K562 (cell line): ENCODE measurements around the gene SEBOX. TPM values are rescaled to one million over a fixed set of nuclear protein-coding genes. Genes with fewer than 3 reads are reported as not detected.

Experiments
- ATAC-seq: fragments of 200-7000 bp; cut with Tn5 transposase; 3 replicates; pipeline ENCODE4 v1.9.1; 2020; ENCODE audit warnings: moderate library complexity
- BruUV-seq: library from RNA; stranded (reverse); fragments of 400-500 nt; replicated peaks from 2 replicates; lab custom pipeline; 2021; lab: Mats Ljungman, UMichigan
- CTCF ChIA-PET: fragments of 300-600 bp; formaldehyde crosslinking; extraction: SDS; loops from one replicate; lab custom pipeline; 2021; ENCODE audit warnings: low intra/inter-chr PET ratio; lab: Yijun Ruan, JAX
- POLR2A ChIA-PET: fragments of 300-600, 350-650 bp; sonication (Branson Sonifier 250); formaldehyde crosslinking; extraction: SDS; loops from one replicate; lab custom pipeline; 2021; ENCODE audit warnings: antibody characterized with exemption, inconsistent platforms; lab: Yijun Ruan, JAX
- DNase-seq, 4 experiments: peaks; one replicate each; pipeline versions ENCODE4 v3.0.0 to v3.0.0-alpha.2; 2011 to 2018; ENCODE audit warnings: low spot score in 3 of 4, mixed read lengths in 3 of 4; ENCODE audit errors: extremely low read depth in 1 of 4
- FAIRE-seq: peaks from 2 replicates; lab custom pipeline; 2011; peaks lifted over from hg19 to GRCh38; lab: Jason Lieb, UNC
- H2AFZ ChIP-seq: 2 replicates; pipeline ENCODE4 v1.6.0; 2011; ENCODE audit warnings: low read depth, low read length, control low read depth, inconsistent platforms
- H3K27ac ChIP-seq: fragments of 200-600 bp; 3 replicates; pipeline ENCODE4 v1.8.0; 2011; ENCODE audit warnings: low read depth, mild to moderate bottlenecking, control low read depth, inconsistent platforms, low read length, moderate library complexity, mixed read lengths; ENCODE audit errors: extremely low read depth
- H3K27me3 ChIP-seq, 2 experiments: fragments of 300-600 bp in 1 of 2; 2 replicates in 1 of 2; 3 replicates in 1 of 2; pipeline versions ENCODE4 v1.6.0 to v1.8.0; 2011; ENCODE audit warnings: inconsistent platforms in 2 of 2, low read length in 2 of 2, mild to moderate bottlenecking in 1 of 2, mixed read lengths in 1 of 2, moderate library complexity in 1 of 2; ENCODE audit not compliant: control insufficient read depth in 2 of 2, insufficient read depth in 2 of 2
- H3K36me3 ChIP-seq: fragments of 300-600 bp; 3 replicates; pipeline ENCODE4 v1.8.0; 2011; ENCODE audit warnings: mild to moderate bottlenecking, low read length, inconsistent platforms; ENCODE audit not compliant: control insufficient read depth, insufficient read depth
- H3K4me1 ChIP-seq, 2 experiments: fragments of 200-600 bp in 1 of 2; replicated peaks in 1 of 2; 2 replicates in 1 of 2; 3 replicates in 1 of 2; pipeline versions ENCODE4 v1.5.1 to v1.8.0; 2011; ENCODE audit warnings: inconsistent platforms in 2 of 2, low read length in 2 of 2, mild to moderate bottlenecking in 1 of 2, mixed read lengths in 1 of 2, moderate library complexity in 1 of 2; ENCODE audit not compliant: control insufficient read depth in 2 of 2, insufficient read depth in 2 of 2
- H3K4me2 ChIP-seq: 2 replicates; pipeline ENCODE4 v1.6.1; 2011; ENCODE audit warnings: low read length, control low read depth, inconsistent platforms, mixed read lengths; ENCODE audit not compliant: insufficient read depth
- H3K4me3 ChIP-seq: fragments of 200-600 bp; sonication (generic), shearing (Covaris generic); 2 replicates; pipeline ENCODE4 v1.5.1; 2016; ENCODE audit warnings: control low read depth, inconsistent platforms
- H3K79me2 ChIP-seq: fragments of 200-600 bp; 3 replicates; pipeline ENCODE4 v1.8.0; 2011; ENCODE audit warnings: low read length, inconsistent platforms; ENCODE audit not compliant: control insufficient read depth, insufficient read depth
- H3K9ac ChIP-seq, 2 experiments: 2 replicates each; pipeline versions ENCODE4 v1.6.0 to v1.6.1; 2011; ENCODE audit warnings: low read depth in 2 of 2, low read length in 2 of 2, control low read depth in 1 of 2, inconsistent platforms in 1 of 2, mild to moderate bottlenecking in 1 of 2, mixed read lengths in 1 of 2; ENCODE audit not compliant: insufficient read depth in 1 of 2
- H3K9me1 ChIP-seq: one replicate; pipeline ENCODE4 v1.6.0; 2011; ENCODE audit warnings: inconsistent platforms, mild to moderate bottlenecking, low read length, moderate library complexity; ENCODE audit not compliant: control insufficient read depth, insufficient read depth
- H3K9me3 ChIP-seq: replicated peaks from 2 replicates; pipeline ENCODE4 v1.5.1; 2011; ENCODE audit warnings: low read depth, low read length, inconsistent platforms; ENCODE audit not compliant: control insufficient read depth, insufficient read depth
- H4K20me1 ChIP-seq: replicated peaks from 2 replicates; pipeline ENCODE4 v1.6.1; 2011; ENCODE audit warnings: low read length, inconsistent platforms, mixed read lengths; ENCODE audit not compliant: control insufficient read depth, insufficient read depth
- BHLHE40 ChIP-seq: IDR thresholded peaks from 2 replicates; pipeline ENCODE4 v1.6.1; 2011; ENCODE audit warnings: low read length, improper control_type of control experiment
- CCAR2 ChIP-seq: fragments of 200-400 bp; formaldehyde crosslinking; IDR thresholded peaks from 2 replicates; pipeline ENCODE4 v1.6.1; 2017; ENCODE audit warnings: mild to moderate bottlenecking, low read depth, low read length
- DMBX1 ChIP-seq: fragments of 250-450 bp; sonication (Bioruptor Pico); IDR thresholded peaks from 2 replicates; pipeline ENCODE4 v1.8.0; 2022; ENCODE audit warnings: inconsistent platforms, mild to moderate bottlenecking, moderate library complexity, borderline replicate concordance
- E2F3 ChIP-seq: fragments of 250-450 bp; sonication (Bioruptor Pico); IDR thresholded peaks from 2 replicates; pipeline ENCODE4 v1.4.0; 2020; ENCODE audit warnings: mild to moderate bottlenecking
- MCM2 ChIP-seq: fragments of 450-650 bp; IDR thresholded peaks from 2 replicates; pipeline ENCODE4 v1.6.1; 2017; ENCODE audit warnings: low read depth, mild to moderate bottlenecking
- MCM3 ChIP-seq: fragments of 450-650 bp; IDR thresholded peaks from 2 replicates; pipeline ENCODE4 v1.6.1; 2016
- NCOA6 ChIP-seq: fragments of 450-650 bp; IDR thresholded peaks from 2 replicates; pipeline ENCODE4 v1.6.1; 2017; ENCODE audit warnings: mild to moderate bottlenecking
- NR2C1 ChIP-seq, 2 experiments: fragments of 450-650 bp; IDR thresholded peaks; 2 replicates each; pipeline ENCODE4 v1.6.1; 2017; ENCODE audit warnings: mild to moderate bottlenecking in 2 of 2, antibody characterized with exemption in 1 of 2, inconsistent platforms in 1 of 2, missing compliant biosample characterization in 1 of 2, missing genetic modification characterization in 1 of 2
- PHTF2 ChIP-seq: fragments of 250-450 bp; sonication (Bioruptor Pico); IDR thresholded peaks from 2 replicates; pipeline ENCODE4 v1.5.0; 2021; ENCODE audit warnings: mild to moderate bottlenecking
- SIX5 ChIP-seq, 2 experiments: IDR thresholded peaks; 2 replicates each; pipeline ENCODE4 v1.6.1; 2011; ENCODE audit warnings: low read length in 2 of 2, borderline replicate concordance in 1 of 2, low read depth in 1 of 2, mild to moderate bottlenecking in 1 of 2, moderate library complexity in 1 of 2; ENCODE audit not compliant: insufficient read depth in 1 of 2
- SMARCA5 ChIP-seq: fragments of 450-650 bp; IDR thresholded peaks from 2 replicates; pipeline ENCODE4 v1.6.1; 2016
- SP1 ChIP-seq: sonication (generic); formaldehyde crosslinking; IDR thresholded peaks from 2 replicates; pipeline ENCODE4 v1.8.1; 2022; ENCODE audit warnings: mild to moderate bottlenecking, missing genetic modification reagents
- TRIM28 ChIP-seq: fragments of 450-650 bp; IDR thresholded peaks from 2 replicates; pipeline ENCODE4 v1.6.1; 2017
- ZNF41 ChIP-seq: fragments of 250-450 bp; sonication (Bioruptor Pico); conservative IDR thresholded peaks from 2 replicates; pipeline ENCODE4 v1.4.0; 2020; ENCODE audit warnings: mild to moderate bottlenecking
- WGBS: fragments of 100-300 bp; shearing (Covaris generic); methylation state at CpG from one replicate; pipeline ENCODE4 v1.1.6; 2016; ENCODE audit warnings: low coverage, mixed read lengths; ENCODE audit not compliant: insufficient coverage; ENCODE audit errors: missing lambda C conversion rate; 5-methylcytosine and 5-hydroxymethylcytosine counted together
- in situ Hi-C: fragments of 300-500 bp; cut with MboI; formaldehyde crosslinking; loops from 4 replicates; pipeline ENCODE4 v1.15.0; 2018; ENCODE audit warnings: inconsistent platforms, mixed read lengths
- intact Hi-C: fragments of 100-400 bp; cut with micrococcal nuclease; formaldehyde crosslinking; loops from 2 replicates; pipeline ENCODE4 v1.14.2; 2022
- polyA plus RNA-seq, 8 experiments: library from polyadenylated mRNA; depleted of rRNA in 4 of 8; stranded (reverse) in 5 of 8; unstranded in 3 of 8; fragments of >200 nt; fragmentation: Nextera tagmentation in 2 of 8; fragmentation: Illumina TruSeq in 1 of 8; extraction: Ambion mirVana in 2 of 8; extraction: Trizol in 1 of 8; gene quantifications; 2 replicates each; pipeline versions ENCODE4 v1.2.1 to v1.2.3, GENCODE V29; 2011 to 2014; ENCODE audit warnings: inconsistent platforms in 1 of 8, missing spikeins in 1 of 8
- total RNA-seq, 7 experiments: library from RNA; depleted of rRNA in 6 of 7; stranded (reverse); fragments of >200 nt in 6 of 7; fragmentation: Illumina TruSeq in 2 of 7; extraction: Trizol in 2 of 7; gene quantifications; 2 replicates each; pipeline versions ENCODE4 v1.2.1 to v1.2.3, GENCODE V29; 2011 to 2021; ENCODE audit warnings: low replicate concordance in 1 of 7

Gene SEBOX
- total and polyA plus RNA-seq, 9 of the 15 experiments (the other 6 are each of a cell fraction or from before 2014, with no cell fraction given) = not detected

DNA sequence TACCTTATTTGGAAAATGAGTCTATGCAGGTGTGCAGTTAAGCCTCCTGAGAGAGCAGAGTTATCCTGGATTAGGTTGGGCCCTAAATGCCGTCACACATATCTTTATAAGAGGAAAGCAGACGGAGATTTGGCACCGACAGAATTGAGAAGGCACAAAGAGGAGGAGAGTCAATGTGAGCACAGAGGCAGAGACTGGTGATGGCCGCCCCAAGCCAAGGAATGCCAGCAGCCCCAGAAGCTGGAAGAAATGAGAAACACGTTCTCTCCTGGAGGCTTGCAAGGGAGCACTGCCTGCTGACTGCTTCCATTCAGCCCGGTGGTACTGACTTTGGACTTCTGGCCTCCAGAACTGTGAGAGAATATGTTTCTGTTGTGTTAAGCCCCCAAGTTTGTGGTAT is 37.8 kb upstream of the SEBOX start:
- no peak for TF ChIP-seq ZNF41 (CRISPR knock-in tag)
- TF ChIP-seq TRIM28 = no peak
- TF ChIP-seq E2F3 (CRISPR knock-in tag) = no peak
- no peak for TF ChIP-seq MCM2
- no peak for TF ChIP-seq NCOA6
- no peak for TF ChIP-seq NR2C1 (IDR thresholded peaks at IDR 0.05)
- no peak for TF ChIP-seq NR2C1 (tag; IDR thresholded peaks at IDR 0.05)
- TF ChIP-seq PHTF2 = no peak
- no peak for TF ChIP-seq BHLHE40
- TF ChIP-seq DMBX1 (CRISPR knock-in tag) = no peak
- TF ChIP-seq CCAR2 = no peak
- TF ChIP-seq SIX5 (IDR thresholded peaks at IDR 0.05; ENCODE audit: borderline replicate concordance in 1 of 2, insufficient read depth in 1 of 2, low read depth in 1 of 2, low read length in 2 of 2) = no peak
- no peak for TF ChIP-seq SP1
- TF ChIP-seq MCM3 = no peak
- TF ChIP-seq SMARCA5 = no peak
- TF ChIP-seq, all 486 proteins: peak for 0
- Histone ChIP-seq H4K20me1 (0 out of 2 replicates have a peak, but pooled peaks cover 4% of the 10 kb centered on the region), H3K27me3 (no peaks in the 10 kb centered on the region), H3K4me2 (no peak overlapping the region), H3K4me1 (peaks cover 8 to 21% of the 10 kb centered on the region in 2 experiments; a peak in 3 of 5 replicates), H3K9ac (no peak overlapping the region), H3K27ac (no peak overlapping the region), H3K9me3 (no peaks in the 10 kb centered on the region), H3K79me2 (peaks cover 2% of the 10 kb centered on the region; the same call in 1 of the 3 replicates), H2AFZ (no peak overlapping the region), H3K9me1 (peaks cover 3% of the 10 kb centered on the region), H3K36me3 (peaks cover 14% of the 10 kb centered on the region; the same call in 1 of the 3 replicates), H3K4me3 (no peak overlapping the region)
- ATAC-seq (no peak), FAIRE-seq (no peak), DNase-seq (no peak)
- ChIA-PET POLR2A (no interaction called here), CTCF (no interaction called here)
- intact Hi-C loops (no loop called here), in situ Hi-C loops (no loop called here)
- 69% methylated on average over 6 of the region's 6 CpGs for WGBS
- no TSS peak for BruUV-seq
